Osteoblast (primary cell): ENCODE measurements around the gene CDC25C. TPM values are rescaled to one million over a fixed set of nuclear protein-coding genes. Genes with fewer than 3 reads are reported as not detected.

ENCODE experiments used
- DNase-seq: peaks from one replicate; pipeline ENCODE4 v3.0.0; 2011; ENCODE audit warnings: low spot score, mixed read lengths; ENCODE audit not compliant: insufficient read length; ENCODE audit errors: missing footprints
- H2AFZ ChIP-seq: 2 replicates; pipeline ENCODE4 v1.6.0; 2011; ENCODE audit warnings: mild to moderate bottlenecking, low read length
- H3K27ac ChIP-seq: 2 replicates; pipeline ENCODE4 v1.5.1; 2011; ENCODE audit warnings: mild to moderate bottlenecking, low read depth, low read length, moderate library complexity
- H3K27me3 ChIP-seq: 2 replicates; pipeline ENCODE4 v1.6.0; 2012; ENCODE audit warnings: mild to moderate bottlenecking, control low read depth, inconsistent platforms, low read length, moderate library complexity; ENCODE audit not compliant: insufficient read depth
- H3K36me3 ChIP-seq: 2 replicates; pipeline ENCODE4 v1.5.1; 2011; ENCODE audit warnings: mild to moderate bottlenecking, low read length, control low read depth, moderate library complexity; ENCODE audit not compliant: insufficient read depth
- H3K4me1 ChIP-seq: 2 replicates; pipeline ENCODE4 v1.5.1; 2011; ENCODE audit warnings: mild to moderate bottlenecking, low read length, control low read depth, moderate library complexity; ENCODE audit not compliant: insufficient read depth
- H3K4me2 ChIP-seq: 2 replicates; pipeline ENCODE4 v1.6.0; 2011; ENCODE audit warnings: mild to moderate bottlenecking, low read length; ENCODE audit not compliant: insufficient read depth
- H3K4me3 ChIP-seq: fragments of 200-600 bp; sonication (generic); 3 replicates; pipeline ENCODE4 v1.5.1; 2012; ENCODE audit warnings: mild to moderate bottlenecking, low read length, inconsistent platforms; ENCODE audit not compliant: insufficient read depth
- H3K79me2 ChIP-seq: 2 replicates; pipeline ENCODE4 v1.6.0; 2012; ENCODE audit warnings: mild to moderate bottlenecking, low read length, control low read depth, inconsistent platforms; ENCODE audit not compliant: insufficient read depth
- H3K9me3 ChIP-seq: 2 replicates; pipeline ENCODE4 v1.5.1; 2011; ENCODE audit warnings: low read depth, low read length, control low read depth
- H4K20me1 ChIP-seq: 2 replicates; pipeline ENCODE4 v1.6.0; 2012; ENCODE audit warnings: mild to moderate bottlenecking, low read length, control low read depth; ENCODE audit not compliant: insufficient read depth
- CTCF ChIP-seq: IDR thresholded peaks from 2 replicates; pipeline ENCODE4 v1.5.1; 2011; ENCODE audit warnings: mild to moderate bottlenecking, low read depth, low read length, moderate library complexity; ENCODE audit errors: extremely low read depth
- total RNA-seq: library from RNA; depleted of rRNA; stranded (reverse); fragments of >200 nt; gene quantifications from 2 replicates; pipeline ENCODE4 v1.2.3, GENCODE V29; 2012

Gene CDC25C
- total RNA-seq, 1 donor = 1.8 TPM

GRCh38 chr5:138346889-138347288, 15.3 kb upstream of the CDC25C start:
- peaks cover 66% of the 10 kb centered on the region for H3K36me3 ChIP-seq
- no peak overlapping the region for H3K4me2 ChIP-seq
- no peak overlapping the region for H3K4me3 ChIP-seq
- peaks cover 12% of the 10 kb centered on the region for H4K20me1 ChIP-seq
- no peak overlapping the region for H3K27ac ChIP-seq
- no peaks in the 10 kb centered on the region for H3K9me3 ChIP-seq
- no peak overlapping the region for H2AFZ ChIP-seq
- TF ChIP-seq CTCF = no peak
- H3K27me3 ChIP-seq = no peaks in the 10 kb centered on the region
- no peak for DNase-seq
- H3K79me2 ChIP-seq = peaks cover 21% of the 10 kb centered on the region
- peaks cover 36% of the 10 kb centered on the region for H3K4me1 ChIP-seq

GRCh38 chr5:138344887-138345622, 13.5 kb upstream of the CDC25C start:
- no peak for TF ChIP-seq CTCF
- Histone ChIP-seq H3K27me3 (no peaks in the 10 kb centered on the region), H3K36me3 (peaks cover 80% of the 10 kb centered on the region), H2AFZ (no peak overlapping the region), H3K79me2 (peaks cover 39% of the 10 kb centered on the region), H3K4me2 (no peak overlapping the region), H3K27ac (no peak overlapping the region), H4K20me1 (peaks cover 30% of the 10 kb centered on the region), H3K4me1 (peaks cover 19% of the 10 kb centered on the region), H3K4me3 (no peak overlapping the region), H3K9me3 (no peaks in the 10 kb centered on the region)
- DNase-seq = peak; percentile 50

GRCh38 chr5:138340008-138340407, 8.4 kb upstream of the CDC25C start:
- peak overlapping the region; percentile 99 for H3K4me2 ChIP-seq
- peaks cover 36% of the 10 kb centered on the region for H4K20me1 ChIP-seq
- H3K4me3 ChIP-seq = peak overlapping the region; percentile 88
- H3K9me3 ChIP-seq = no peaks in the 10 kb centered on the region
- no peak overlapping the region for H3K27ac ChIP-seq
- no peak for TF ChIP-seq CTCF
- peaks cover 59% of the 10 kb centered on the region for H3K79me2 ChIP-seq
- H2AFZ ChIP-seq = no peak overlapping the region
- DNase-seq = no peak
- peaks cover 16% of the 10 kb centered on the region for H3K4me1 ChIP-seq
- peaks cover 40% of the 10 kb centered on the region for H3K36me3 ChIP-seq
- H3K27me3 ChIP-seq = no peaks in the 10 kb centered on the region

GRCh38 chr5:138339464-138339863, 7.9 kb upstream of the CDC25C start:
- H3K4me2 ChIP-seq = peak overlapping the region; percentile 99
- peaks cover 36% of the 10 kb centered on the region for H4K20me1 ChIP-seq
- H3K36me3 ChIP-seq = peaks cover 35% of the 10 kb centered on the region
- peak overlapping the region; percentile 36 for H2AFZ ChIP-seq
- H3K27me3 ChIP-seq = no peaks in the 10 kb centered on the region
- DNase-seq = no peak
- H3K4me1 ChIP-seq = peaks cover 16% of the 10 kb centered on the region
- H3K27ac ChIP-seq = peak overlapping the region; percentile 68
- H3K4me3 ChIP-seq = peak overlapping the region; percentile 88
- H3K79me2 ChIP-seq = peaks cover 59% of the 10 kb centered on the region
- TF ChIP-seq CTCF = no peak
- H3K9me3 ChIP-seq = no peaks in the 10 kb centered on the region
